Measurements from ENCODE around the gene DISC1.
"Not testable (repeated sequence)": the region's sequence is repeated elsewhere in the genome, so short reads cannot be mapped to it uniquely, and the experiment has no call there.

Gene DISC1

DNA sequence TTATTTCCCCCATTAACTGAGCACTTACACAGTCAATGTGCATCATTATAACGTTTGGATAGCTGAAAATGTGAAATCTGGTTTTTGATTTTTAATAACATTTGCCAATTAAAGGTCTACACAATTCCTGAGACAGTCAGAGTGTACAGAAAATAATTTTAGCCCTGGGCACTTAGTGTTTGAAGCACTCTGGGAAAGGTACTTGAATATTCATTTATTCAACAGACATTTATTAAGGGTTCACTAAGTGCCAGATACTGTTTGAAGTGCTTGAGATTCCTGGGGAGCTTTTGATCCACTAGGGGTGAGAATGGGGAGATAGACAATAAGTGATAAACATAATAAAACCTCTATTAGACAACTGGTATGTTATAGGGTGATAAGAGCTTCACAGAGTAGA, 141.8 kb downstream of the DISC1 start:
- no peak for DNase-seq (ENCODE audit: low read depth, low spot score)

DNA sequence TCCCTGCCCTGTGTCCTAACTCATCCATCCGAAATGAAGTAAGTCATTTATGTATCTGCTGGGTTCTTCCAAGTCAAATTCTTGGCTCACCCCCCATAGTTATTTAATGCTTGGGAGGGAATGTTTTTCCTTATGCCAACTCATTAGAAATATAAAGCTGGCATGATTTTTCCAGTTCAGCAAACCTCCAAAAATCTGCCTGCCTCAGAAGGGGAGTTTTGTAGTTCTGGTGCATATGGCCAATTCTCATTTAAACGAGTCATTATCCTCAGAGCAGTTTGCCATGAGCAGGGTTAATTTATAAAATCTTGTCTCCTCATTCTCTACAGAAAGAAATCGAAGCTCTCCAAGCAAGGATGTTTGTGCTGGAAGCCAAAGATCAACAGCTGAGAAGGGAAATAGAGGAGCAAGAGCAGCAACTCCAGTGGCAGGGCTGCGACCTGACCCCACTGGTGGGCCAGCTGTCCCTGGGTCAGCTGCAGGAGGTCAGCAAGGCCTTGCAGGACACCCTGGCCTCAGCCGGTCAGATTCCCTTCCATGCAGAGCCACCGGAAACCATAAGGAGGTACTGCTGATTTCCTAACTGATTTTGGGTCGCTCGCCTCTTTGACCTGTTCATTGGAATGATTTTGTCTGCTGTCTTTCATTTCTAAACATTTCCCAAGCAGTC, 144.1 kb downstream of the DISC1 start:
- DNase-seq (ENCODE audit: low read depth, low spot score), result no peak

DNA sequence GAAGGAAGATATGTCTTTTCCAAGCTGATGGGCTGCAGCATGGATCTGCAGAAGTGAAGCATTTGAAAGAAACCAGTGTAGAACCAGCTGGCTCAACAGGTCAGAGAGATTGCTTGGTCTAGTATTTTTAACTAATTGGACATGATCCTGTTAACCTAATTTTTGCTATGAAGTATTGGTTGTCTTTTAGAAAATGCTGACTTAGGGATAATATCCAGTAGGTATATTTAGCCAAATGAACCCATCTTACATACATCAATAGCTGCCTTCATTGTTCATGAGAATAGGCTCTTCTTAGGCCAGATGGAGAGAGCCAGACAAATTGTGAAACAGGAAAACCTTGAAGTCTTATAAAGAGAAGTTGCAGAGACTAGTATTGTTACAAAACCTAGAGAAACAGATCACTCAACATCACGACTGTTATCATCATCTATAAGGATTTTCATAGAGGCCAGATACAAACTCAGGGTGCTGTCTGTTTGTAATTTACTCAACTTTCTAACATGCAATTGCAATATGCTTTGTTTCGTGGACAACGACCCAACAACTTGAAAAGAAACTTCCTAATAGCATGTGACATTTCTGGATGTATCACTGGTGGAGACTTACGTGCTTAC, 148.2 kb downstream of the DISC1 start:
- no peak for DNase-seq (ENCODE audit: low read depth, low spot score)

DNA sequence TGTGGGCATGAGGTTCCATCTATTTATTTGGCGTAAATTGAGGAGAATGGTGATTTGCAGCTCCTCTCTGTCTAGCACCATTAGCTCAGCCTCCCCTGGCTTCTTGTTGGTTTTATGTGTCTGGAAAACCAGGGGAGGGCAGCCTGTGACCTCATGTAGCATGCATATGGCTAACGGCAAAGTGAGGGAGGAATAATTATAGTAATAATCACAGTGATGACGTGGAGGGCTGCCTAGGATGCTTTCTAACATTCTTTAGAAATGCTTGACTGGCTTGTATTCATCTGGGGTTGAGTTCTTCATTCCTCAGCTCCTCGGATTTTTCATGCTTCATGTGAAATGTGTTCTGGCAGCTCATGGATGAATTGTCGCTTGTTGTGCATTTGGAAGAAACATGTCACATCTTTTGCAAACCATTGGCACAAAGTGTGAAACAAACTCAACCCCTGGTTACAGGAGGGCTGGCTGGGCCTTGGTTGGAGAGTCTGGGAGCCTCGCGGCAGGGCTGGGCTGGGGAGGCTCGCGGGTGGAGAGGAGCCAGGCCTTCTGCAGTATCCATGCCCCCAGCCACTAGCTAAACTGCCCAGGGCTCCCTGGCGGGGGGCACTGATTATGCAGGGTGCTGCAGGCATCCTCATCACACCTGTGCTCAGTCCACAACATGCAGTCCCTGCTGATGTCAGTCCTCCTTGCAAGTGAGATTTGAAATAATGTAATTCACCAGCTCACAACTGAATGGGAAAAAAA, 149.6 kb downstream of the DISC1 start:
- DNase-seq (ENCODE audit: low read depth, low spot score), result no peak

DNA sequence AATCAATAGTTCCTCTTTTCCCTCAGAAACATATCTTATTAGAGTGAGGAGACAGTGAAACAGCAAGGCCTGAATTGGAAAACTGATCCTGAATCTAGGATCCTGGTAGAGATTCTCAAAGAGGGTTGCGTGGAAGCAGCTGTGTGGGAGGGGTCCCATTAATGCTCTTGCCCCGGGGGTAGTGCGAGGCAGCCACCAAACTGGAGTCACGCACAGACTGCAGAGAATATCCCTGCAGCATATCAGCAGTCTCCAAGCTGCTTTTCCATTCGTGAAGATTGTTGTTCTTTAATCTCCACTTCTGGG, 150.1 kb downstream of the DISC1 start:
- DNase-seq (ENCODE audit: low read depth, low spot score), result no peak

DNA sequence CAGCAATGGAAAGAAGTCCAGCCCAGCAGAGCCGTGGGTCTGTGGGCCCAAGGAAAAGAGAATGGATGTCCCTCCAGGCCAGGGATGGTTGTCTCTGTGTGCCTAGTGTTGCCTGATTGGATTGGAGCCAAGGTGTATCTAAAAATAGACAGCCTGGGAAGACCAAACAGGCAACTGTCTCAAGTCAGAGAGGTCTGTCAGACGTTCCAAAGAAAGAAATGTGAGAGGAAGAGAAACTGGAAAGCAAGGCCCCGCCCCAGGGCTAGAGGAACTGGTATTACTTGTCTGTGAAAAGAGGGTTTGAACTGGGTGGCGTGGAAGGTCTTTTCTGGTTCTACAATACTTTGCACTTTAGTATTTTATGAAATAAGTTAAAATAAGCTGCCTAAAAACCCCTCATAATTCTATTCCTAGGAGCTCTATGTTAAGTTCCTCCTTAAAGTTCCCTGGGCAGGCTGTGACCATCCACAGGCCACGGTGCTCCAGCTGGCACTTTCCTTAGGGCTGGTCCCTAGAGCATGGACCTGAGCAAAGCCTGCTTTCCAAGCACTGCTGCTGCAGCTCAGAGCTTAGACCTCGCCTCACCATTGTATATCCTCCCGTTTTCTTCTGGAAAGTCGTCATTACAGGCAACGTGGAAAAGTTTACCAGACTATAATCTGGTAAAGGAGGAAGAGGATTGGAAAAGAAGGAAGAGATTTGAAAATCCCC, 151.6 kb downstream of the DISC1 start:
- DNase-seq (ENCODE audit: low read depth, low spot score), result no peak

DNA sequence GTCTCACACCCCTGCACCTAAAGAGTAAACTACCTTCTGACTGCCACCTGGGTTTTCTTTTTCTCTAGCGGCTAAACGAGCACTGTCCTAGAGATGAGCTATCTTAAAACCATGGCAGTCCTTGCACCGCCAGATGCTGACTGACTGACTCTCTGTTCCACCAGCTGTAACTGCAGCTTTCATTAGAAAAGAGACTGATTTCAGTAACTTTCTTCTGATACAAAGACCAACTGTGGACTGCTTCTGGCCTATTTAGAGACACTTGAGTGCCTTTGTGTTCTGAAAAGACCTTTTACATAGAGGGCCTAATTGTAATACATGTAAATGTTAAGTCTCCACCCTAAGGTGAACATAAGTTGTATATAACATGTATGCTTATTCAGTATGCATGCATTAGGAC, 152.5 kb downstream of the DISC1 start:
- DNase-seq (ENCODE audit: low read depth, low spot score), result no peak

DNA sequence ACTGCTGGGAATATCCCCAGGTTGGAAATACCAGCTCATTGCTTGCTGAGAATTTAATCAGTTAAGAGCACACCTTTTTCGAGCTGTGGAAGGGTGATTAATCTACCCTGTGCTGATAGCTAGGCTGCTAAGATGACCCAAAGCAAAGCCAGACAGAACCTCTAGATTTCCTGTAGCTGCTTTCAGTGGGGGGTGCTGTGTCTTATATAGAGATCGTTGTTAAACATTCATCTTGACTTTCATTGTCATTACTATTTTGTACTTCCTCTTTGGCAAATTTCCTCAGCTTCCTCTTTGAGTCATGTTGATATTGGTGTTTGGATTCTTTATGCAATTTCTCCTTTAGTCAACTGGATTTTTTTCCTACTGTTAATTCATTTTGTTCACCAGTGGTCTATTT, 155.3 kb downstream of the DISC1 start:
- no peak for DNase-seq (ENCODE audit: low read depth, low spot score)

DNA sequence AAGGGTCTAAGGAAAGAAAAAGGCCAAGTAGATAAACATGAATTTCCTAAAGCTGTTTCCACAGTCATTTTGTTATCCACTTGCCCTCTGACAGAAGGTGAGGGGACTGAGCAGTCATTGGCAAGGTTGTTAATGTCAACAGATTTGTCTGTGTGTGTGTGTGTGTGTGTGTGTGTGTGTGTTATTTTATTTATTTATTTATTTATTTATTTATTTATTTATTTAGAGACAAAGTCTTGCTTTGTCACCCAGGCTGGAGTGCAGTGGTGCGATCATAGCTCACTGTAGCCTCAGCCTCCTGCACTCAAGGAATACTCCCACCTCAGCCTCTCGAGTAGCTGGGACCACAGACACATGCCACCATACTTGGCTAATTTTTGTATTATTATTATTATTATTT, 158.5 kb downstream of the DISC1 start:
- DNase-seq (ENCODE audit: low read depth, low spot score), result not testable (repeated sequence)

DNA sequence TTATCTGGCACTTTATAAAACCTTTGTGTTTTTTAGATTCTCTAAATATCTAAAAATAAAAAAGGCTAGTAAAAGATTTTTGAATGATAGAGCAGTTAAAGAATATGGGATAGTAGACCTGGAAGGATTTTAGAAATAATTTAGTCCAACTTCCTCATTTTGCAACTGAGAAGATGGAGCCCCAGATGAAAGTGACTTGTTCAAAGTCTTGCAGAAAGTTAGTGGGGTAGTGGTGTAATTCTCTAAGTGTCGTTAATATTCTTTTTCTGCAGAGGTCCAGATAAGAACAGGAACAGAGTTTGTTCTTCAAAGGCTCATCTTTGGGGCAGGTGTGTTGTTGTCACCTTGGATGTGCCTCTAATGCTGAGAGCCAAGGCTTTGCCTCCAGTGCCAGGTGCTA, 159.5 kb downstream of the DISC1 start:
- DNase-seq (ENCODE audit: low read depth, low spot score), result no peak

DNA sequence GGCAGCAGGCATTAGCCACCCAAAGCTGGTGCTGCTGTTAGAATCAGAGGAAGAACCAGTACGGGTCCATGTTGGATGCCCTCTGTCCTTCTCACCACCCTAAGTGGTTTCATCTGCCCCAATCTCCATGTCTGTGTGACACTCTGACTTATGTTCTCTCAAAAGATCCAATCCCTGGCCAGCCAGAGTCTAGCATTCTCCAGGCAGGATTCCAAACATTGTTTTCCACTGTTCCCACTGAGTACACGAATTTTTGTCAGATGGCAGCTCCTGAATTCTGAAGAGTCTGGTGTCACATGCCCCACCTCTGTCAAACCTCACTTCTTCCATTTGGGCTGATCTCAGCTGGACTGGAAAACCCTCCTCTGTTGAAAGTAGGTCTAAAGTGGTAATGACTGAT, 166.0 kb downstream of the DISC1 start:
- DNase-seq (ENCODE audit: low read depth, low spot score), result no peak

DNA sequence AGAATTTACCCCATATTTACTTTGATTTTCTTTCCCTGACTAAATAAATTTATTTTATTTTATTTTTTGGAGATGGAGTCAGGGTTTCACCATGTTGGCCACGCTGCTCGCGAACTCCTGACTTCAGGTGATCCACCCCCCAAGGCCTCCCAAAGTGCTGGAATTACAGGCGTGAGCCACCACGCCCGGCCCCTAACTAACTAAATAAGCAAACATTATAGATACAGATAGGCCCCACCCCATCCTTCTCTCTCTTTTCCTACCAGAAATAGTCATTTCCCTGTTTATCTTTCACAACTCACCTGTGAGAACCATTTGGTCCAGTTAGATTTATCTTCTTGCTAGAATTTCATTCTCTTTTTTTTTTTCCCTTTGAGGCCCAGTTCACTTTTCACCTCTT, 167.3 kb downstream of the DISC1 start:
- no peak for DNase-seq (ENCODE audit: low read depth, low spot score)

DNA sequence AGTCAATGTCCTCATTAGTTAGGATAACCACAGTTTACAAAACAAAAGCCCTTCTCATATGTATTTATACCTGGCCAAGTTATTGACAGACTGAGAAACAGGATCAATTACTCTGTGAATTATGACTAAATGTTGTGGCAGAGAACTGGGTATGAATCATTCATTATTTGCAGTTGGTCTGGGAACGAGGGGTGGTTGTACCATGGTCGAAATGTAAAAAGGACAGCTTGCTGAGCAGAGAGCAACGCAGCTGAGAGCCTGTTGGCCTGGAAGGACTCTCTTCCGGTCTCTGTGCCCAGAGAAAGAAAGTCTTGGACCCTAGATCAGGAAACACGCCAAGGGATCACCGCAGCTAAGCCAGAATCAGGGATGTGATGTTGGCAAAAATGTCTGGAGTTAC, 169.6 kb downstream of the DISC1 start:
- DNase-seq (ENCODE audit: low read depth, low spot score), result no peak

DNA sequence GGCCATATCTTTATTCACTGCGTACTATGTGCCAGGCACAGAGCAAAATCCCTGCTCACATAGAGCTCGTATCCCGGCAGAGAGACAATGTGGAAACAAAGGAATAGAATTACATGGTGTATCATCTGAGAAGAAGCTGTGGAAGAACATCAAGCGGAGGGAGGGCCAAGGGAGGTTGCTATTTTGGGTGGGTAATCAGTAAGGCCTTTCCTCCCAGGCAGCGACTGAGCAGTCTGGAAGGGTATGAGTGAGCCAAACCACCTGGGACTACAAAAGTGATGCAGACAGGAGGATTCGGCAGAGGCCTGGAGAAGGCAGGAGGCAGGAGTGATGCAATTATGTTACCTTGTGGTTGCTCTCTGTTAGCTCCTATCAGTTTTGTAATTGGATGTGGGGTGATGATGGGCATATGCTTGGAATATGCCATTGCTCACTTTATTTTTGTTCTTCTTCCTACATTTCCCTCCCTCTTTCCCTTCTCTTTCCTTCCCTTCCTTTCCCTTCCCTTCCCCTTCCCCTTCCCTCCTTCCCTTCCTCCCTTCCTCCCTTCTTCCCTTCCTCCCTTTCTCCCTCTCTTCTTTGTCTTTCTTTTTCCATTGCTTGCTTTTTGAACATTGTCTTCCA, 172.9 kb downstream of the DISC1 start:
- no peak for DNase-seq (ENCODE audit: low read depth, low spot score)

DNA sequence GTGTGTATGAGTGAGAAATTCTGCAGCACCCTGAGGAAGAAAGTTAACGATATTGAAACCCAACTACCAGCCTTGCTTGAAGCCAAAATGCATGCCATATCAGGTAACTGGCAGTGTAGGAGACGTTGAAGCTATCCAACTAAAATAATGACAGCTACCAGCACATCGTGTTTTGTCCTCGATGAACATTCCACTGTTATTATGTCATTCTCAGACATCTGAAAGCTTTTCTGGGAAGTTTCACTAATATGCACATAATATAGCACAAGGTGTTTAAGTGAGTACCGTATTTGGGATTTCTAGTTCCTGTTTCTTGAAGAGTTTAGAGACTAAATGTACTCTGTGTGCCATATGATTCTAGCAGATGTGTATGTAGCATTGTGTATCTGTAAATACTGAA, 173.5 kb downstream of the DISC1 start:
- no peak for DNase-seq (ENCODE audit: low read depth, low spot score)

DNA sequence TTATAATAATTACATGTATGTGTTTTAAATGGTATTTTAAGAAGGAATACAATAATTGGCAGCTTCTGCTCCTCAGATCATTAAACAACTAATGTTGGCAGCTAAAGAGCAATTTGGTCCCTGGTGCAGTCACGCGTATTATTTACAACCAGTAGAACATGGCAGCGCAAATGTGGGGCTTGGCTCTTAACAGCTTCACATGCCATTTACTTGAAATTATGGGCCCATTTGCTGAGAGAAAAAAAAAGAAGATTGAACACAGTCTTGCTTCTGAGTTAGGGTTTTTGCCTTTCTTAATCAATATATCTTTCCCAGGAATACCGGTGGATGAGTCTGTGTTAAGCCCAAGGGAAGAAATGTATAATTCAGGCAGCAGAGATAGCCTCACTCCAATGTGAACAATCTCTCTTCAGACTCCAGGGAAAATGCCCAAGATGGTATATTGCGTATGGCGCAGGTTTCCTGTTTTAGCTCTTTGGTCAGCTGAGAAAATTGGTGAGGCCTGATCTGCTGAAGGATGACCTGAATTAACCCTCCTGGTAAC, 174.5 kb downstream of the DISC1 start:
- DNase-seq (ENCODE audit: low read depth, low spot score), result no peak

DNA sequence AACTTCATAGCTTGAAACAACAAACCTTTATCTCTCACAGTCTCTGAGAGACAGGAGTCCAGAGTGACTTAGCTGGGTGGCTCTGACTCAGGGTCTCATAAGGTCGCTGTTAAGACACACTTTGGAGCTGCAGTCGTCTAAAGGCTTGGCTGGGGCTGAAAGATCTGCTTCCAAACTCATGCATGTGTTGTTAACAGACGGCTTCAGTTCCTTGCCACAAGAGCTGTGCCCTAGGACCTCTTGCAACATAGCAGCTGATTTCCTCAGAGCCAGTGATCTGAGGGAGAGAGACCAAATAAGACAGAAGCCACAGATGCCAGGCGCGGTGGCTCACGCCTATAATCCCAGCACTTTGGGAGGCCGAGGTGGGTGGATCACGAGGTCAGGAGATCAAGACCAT, 176.8 kb downstream of the DISC1 start:
- no peak for DNase-seq (ENCODE audit: low read depth, low spot score)

DNA sequence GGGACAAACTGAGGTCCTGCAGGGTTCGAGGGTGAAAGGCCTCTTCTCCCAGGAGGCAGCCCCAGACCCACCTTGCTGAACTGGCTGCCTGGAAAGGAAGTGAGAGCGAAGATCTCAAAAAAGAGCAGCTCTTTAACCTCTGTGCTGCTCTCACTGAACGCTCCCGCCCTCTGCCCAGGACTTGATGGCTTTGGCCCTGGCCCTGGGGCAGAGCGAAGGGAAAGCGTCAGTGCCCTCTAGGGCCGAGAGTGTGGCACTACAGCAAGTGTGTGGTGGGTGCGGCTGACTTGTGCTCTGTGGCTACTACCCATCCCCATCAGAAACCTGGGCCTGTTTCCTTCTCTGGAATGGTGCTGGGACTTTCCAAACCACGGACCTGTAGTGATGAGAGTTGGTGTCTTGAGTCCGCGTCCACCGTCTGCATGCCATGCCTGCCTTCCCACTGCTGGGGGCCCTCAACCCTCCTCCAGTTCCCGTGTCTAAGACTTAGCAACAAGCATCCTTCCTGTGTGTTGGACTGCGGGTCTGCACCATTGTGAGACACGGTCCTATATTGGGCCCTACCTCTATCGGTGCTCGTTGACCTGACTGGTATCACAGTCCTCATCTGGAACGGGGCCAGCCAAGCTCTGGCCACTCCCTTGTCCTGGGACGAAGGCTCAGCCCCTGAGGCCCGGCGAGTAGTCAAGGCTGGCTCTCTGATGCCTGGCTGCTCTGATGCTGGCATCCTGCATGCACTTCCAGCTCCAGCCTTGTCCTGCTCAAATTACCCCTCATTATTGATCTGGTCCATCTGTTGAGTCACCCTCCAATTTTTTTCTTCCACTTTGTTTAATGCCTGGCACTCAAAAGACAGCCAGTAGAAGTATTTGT, 180.3 kb downstream of the DISC1 start:
- no peak for DNase-seq (ENCODE audit: low read depth, low spot score)

DNA sequence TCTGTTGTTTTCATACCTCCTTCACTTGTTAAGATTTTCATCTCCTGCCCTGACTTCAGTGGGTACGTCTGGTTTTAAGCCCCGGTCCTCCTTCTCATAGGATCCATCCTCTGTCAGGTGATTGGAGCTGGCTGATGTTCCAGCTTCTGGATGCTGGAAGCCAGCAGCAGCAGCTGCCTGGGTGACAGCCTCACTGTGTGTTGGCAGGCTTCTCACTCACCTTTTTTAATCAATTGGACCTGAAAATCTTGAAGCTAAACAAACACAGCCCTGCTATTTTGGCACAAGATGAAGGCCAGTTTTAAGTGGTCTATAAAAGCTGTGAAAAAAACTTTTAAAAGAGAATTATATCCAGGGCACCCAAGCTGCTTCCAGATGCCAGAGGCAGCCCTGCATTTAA, 181.0 kb downstream of the DISC1 start:
- DNase-seq (ENCODE audit: low read depth, low spot score), result no peak

DNA sequence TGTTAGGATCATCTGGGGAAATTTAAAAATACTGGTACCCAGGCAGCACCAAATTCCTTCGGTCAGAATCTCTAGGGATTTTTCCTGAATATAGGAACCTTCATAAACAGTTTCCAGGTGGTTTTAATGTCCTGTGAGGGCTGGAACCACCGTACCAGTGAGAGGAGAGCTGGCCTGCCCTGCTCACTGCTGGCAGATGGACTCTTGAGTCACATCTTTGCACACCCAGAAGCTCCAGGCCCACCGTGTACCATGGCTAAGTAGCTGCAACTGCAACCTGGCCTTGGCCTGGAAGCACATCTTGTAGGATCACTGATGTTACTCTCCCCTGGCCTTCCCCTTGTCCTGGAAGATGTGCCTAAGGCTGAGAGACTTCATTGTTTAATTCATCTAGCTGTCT, 181.5 kb downstream of the DISC1 start:
- no peak for DNase-seq (ENCODE audit: low read depth, low spot score)

DNA sequence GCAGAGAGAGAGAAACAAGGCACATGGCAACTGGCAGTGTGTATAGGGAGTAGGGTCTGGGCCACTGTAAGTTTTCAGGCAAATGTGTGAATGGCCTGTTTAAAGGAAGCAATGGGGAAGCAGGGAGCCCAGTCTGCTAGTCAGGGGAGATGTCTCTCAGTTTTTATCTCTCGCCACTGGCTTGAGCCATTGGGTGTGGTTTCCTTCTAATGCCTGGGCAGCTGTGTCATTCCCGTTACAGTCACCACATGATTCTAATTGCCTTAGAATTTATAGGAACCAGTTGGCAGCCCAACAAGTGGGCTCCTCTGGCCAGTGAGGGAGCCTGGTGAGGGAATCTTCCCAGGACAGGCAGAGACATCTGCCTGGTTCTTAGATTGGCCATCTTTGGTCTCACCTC, 182.4 kb downstream of the DISC1 start:
- no peak for DNase-seq (ENCODE audit: low read depth, low spot score)

Data from activated CD4-positive, CD25-positive, alpha-beta regulatory T cell treated with anti-CD3 and anti-CD28 coated beads, Interleukin-2, amount 50 U/mL, for 16 hours (primary cell).